ENCODE measurements around the gene PITX1.

Gene PITX1

DNA sequence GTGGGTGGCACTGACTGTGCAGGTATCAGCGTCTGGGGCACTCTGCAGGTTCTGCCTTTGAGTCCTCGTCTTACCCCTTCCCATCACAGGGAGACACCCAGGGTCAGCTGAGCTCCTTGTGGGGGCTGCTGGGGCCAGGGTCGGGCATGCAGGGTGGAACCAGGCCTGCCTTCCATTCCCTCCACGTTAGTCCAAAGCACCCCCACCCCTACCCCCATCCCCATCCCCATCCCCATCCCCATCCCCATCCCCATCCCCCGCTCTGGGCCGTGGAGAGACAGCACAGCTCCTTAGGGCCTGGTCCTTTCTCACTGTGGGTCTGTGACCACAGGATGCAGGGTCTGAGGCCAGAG, 1.6 kb upstream of the PITX1 start:
- Histone ChIP-seq H3K36me3 (ENCODE audit: insufficient read depth, low read length) (no peaks in the 10 kb centered on the region), H3K4me3 (ENCODE audit: low read length) (no peak overlapping the region), H3K4me1 (ENCODE audit: insufficient read depth, low read length) (peaks cover 4% of the 10 kb centered on the region), H3K9me3 (ENCODE audit: low read length) (peaks cover 3% of the 10 kb centered on the region), H2AFZ (ENCODE audit: low read depth, low read length) (no peak overlapping the region), H3K27me3 (ENCODE audit: insufficient read depth, low read length) (peaks cover 96% of the 10 kb centered on the region)

DNA sequence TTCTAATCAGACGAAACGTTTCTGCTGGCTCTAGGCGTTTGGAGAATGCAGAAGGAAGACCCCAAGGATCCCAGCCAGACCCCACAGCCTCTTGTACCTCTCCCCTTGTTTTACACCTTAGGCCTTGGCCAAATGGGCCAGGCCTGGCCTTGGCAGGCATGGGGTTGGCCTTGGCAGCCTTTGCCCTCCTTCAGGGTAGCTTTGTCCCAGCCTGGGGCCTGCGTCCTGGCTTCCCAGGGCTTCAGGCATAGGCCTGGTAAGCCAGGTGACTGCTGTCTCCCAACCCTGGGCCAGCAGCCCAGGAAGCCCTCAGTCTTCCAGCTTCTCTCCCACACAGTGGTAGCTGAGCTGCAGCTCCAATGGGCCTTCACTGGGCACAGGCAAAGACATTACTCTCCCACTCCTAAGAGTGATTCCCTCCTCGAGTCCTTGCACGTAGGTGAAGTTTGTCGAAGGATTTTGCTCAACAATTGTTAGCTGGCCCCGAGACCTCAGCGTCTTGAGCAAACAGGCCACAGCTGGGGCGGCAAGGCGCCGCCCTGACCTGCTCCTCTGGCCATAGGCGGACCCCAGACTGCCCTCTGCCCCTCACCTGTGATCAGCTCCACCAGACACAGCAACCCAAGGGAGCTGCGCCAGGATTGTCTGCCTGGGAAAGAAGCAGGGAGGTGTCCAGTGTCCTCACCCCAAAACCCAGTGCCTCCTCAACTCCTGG, 1.1 kb upstream of the PITX1 start:
- Histone ChIP-seq H3K9me3 (ENCODE audit: low read length) (peaks cover 3% of the 10 kb centered on the region), H2AFZ (ENCODE audit: low read depth, low read length) (no peak overlapping the region), H3K27me3 (ENCODE audit: insufficient read depth, low read length) (peaks cover 96% of the 10 kb centered on the region), H3K4me1 (ENCODE audit: insufficient read depth, low read length) (peaks cover 4% of the 10 kb centered on the region), H3K4me3 (ENCODE audit: low read length) (no peak overlapping the region), H3K36me3 (ENCODE audit: insufficient read depth, low read length) (no peaks in the 10 kb centered on the region)

DNA sequence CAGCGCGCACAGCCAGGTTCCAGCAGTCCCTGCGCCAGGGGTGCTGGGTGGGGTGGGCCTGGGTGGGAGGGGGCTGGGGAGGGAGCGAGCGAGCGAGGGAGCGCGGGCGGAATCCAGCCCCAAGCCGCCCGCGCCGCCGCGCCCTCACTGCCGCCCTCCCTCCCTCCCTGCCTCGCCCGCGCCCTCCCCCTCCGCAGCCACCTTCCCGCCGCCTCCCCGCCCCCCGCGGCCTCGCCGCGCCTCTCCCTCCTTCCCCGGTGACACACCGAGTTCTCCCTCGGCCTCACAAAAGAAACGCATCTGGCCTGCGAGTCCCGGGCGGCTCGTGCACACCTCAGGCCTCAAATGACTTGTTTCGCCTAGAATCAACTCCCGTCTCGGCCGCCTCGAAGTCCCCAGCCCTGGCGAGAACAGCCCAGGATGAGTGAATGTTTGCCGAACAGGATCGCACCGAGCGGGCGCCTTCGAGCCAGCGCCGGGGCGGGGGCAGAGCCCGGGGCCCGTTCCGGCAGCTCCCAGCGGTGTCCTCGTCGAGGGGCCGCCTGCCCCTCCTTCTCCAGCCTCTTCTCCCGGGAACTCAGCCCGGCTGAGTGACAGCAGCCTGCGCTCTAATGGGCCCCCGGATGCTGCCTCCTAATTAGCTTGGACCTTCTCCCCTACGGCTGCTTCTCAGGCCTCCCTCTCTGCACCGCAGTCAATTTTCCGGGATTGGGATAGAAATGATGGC, 371 bp upstream of the PITX1 start:
- H3K9me3 ChIP-seq (ENCODE audit: low read length) = peaks cover 6% of the 10 kb centered on the region
- no peak overlapping the region for H2AFZ ChIP-seq (ENCODE audit: low read depth, low read length)
- peaks cover 4% of the 10 kb centered on the region for H3K4me1 ChIP-seq (ENCODE audit: insufficient read depth, low read length)
- no peaks in the 10 kb centered on the region for H3K36me3 ChIP-seq (ENCODE audit: insufficient read depth, low read length)
- no peak overlapping the region for H3K4me3 ChIP-seq (ENCODE audit: low read length)
- H3K27me3 ChIP-seq (ENCODE audit: insufficient read depth, low read length) = peaks cover 97% of the 10 kb centered on the region

DNA sequence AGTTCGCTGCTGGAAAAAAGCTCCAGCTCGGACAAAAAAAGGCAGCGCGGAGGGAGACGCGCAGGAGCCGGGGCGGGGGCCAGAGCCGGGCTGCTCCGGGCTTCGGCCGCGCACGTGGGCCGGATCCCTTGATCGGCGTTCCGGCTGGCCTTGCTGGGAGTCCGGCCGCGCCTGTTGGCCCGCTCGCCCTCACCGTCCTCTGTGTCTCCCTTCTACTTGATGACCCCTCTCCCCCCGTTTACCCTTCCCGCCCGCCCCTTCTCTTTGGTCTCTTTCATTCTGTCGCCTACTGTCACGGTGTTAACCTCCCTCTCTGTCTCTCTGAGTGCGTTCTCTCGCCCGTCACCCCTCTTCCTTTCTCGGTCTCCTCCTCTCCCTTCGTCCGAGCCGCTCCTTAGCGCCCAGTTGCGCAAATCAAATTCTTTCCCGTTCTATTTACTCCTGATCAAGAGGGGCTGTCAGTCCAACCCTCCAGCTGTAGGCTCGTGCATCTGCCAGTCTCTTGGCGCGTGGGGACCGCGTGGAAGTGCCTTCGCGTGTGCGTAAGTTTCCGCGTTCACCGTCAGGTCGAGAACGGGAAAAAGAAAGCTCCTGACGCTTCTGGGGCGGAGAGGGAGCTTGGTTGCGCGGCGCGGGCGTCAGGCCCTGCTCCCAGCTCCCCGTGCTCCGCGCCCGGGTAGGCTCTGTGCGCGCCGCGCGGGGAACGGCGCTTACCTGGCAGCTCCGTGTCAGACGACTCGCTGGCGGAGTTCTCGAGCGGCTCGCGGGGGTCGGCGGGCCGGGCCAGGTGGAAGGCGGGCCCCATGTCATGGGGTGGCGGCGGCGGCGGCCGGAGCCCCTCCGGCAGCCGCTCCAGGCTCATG, 798 bp downstream of the PITX1 start:
- Histone ChIP-seq H3K9me3 (ENCODE audit: low read length) (peaks cover 6% of the 10 kb centered on the region), H3K4me1 (ENCODE audit: insufficient read depth, low read length) (peaks cover 4% of the 10 kb centered on the region), H3K36me3 (ENCODE audit: insufficient read depth, low read length) (no peaks in the 10 kb centered on the region), H2AFZ (ENCODE audit: low read depth, low read length) (peak overlapping the region; percentile 21), H3K27me3 (ENCODE audit: insufficient read depth, low read length) (peaks cover 97% of the 10 kb centered on the region), H3K4me3 (ENCODE audit: low read length) (no peak overlapping the region)

DNA sequence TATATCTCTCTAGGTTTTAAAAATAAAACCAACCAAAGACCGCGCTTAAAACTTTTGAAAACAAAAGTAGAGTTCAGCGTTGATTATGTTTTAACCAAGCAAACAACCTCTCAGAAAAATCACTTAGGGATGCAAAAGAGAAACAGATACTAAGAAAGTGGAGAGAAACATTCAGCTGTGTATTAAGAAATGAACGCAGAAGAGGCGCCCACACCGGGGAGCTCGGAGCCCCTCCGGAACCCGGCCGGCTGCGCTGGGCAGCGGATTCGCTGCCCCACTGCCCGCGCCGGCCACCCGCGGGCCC, 1.4 kb downstream of the PITX1 start:
- peaks cover 6% of the 10 kb centered on the region for H3K9me3 ChIP-seq (ENCODE audit: low read length)
- H3K4me3 ChIP-seq (ENCODE audit: low read length) = no peak overlapping the region
- H3K27me3 ChIP-seq (ENCODE audit: insufficient read depth, low read length) = peaks cover 97% of the 10 kb centered on the region
- H3K36me3 ChIP-seq (ENCODE audit: insufficient read depth, low read length) = no peaks in the 10 kb centered on the region
- H3K4me1 ChIP-seq (ENCODE audit: insufficient read depth, low read length) = peaks cover 4% of the 10 kb centered on the region
- H2AFZ ChIP-seq (ENCODE audit: low read depth, low read length) = no peak overlapping the region

DNA sequence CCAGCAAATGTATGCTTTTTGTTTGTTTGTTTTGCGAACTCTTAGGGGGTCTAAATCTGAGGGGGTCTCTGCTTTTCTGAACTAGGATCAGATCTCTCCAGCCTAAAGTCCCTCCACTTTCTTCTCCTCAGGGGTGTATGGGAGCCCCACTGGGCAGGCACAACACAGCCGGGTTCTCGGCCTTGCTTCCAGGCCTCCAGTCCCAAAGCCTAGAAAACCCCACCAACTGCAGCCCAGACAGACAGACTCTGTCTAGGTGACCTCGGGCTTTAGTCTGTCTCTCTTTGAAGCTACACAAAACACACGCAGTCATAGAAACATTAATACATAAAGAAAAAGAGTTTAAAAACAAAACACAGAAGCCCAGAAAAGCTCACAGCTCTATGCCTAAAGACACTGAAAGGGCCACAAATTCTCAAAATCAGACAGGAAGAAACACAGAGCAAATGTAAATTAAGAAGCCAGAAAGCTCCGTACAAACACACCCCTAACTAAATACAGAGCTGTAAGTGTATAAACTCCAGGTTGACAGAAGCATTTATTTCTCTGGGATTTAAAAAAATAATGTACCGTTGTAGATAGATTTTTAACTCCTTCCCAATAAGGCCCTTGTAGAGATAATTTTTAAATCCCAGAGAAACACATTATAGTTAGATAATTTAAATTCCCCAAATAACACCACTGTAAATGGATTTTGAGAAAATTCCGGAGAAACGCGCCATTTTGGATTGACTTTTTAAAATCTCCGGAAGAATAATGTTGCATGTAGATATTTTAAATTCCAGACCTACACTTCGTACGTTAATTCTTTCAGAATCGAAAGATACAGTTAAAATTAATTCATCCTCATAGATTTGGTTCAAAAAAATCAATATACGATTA, 2.0 kb downstream of the PITX1 start:
- Histone ChIP-seq H3K27me3 (ENCODE audit: insufficient read depth, low read length) (peaks cover 97% of the 10 kb centered on the region), H3K4me3 (ENCODE audit: low read length) (no peak overlapping the region), H3K4me1 (ENCODE audit: insufficient read depth, low read length) (peaks cover 4% of the 10 kb centered on the region), H3K36me3 (ENCODE audit: insufficient read depth, low read length) (no peaks in the 10 kb centered on the region), H3K9me3 (ENCODE audit: low read length) (peaks cover 5% of the 10 kb centered on the region), H2AFZ (ENCODE audit: low read depth, low read length) (no peak overlapping the region)

DNA sequence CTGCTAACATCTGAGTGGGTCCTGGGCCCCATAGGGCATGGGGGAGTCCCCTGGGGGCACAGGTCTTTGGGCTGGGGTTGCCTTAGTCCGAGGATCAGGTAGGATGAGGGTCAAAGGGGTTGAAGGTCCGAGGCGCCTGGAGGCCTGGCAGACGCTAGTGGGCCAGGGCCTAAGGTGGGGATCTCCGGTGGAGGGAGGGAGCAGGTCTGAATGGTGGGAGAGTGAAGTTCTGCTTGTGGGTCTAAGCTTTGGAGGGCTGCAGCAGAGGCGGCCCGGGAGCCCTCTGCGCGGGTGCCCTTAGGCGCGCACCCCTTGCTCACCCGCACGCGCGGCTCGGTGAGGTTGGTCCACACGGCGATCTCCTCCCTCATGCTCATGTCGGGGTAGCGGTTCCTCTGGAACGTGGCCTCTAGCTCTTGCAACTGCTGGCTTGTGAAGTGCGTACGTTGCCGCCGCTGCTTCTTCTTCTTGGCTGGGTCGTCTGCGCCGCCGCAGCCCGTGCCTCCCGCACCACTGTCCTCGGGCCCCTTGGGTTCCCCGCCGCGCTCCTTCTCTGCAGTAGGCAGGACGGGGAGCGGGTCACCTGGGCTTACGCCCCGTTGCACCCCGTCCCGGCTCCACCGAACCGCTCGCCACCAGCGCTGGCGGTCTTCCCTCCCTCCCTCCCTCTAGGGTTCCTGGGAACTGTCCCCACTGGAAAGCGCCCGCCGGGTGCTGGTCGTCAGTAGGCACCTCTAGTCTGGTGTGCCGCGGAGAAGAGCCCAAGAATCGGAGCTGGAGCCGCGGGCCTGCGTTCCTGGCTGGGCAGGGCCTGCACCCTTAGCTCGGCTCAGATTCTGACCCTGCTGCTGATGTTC, 2.8 kb downstream of the PITX1 start:
- peaks cover 4% of the 10 kb centered on the region for H3K4me1 ChIP-seq (ENCODE audit: insufficient read depth, low read length)
- peaks cover 97% of the 10 kb centered on the region for H3K27me3 ChIP-seq (ENCODE audit: insufficient read depth, low read length)
- H3K9me3 ChIP-seq (ENCODE audit: low read length) = peaks cover 3% of the 10 kb centered on the region
- H3K36me3 ChIP-seq (ENCODE audit: insufficient read depth, low read length) = no peaks in the 10 kb centered on the region
- H2AFZ ChIP-seq (ENCODE audit: low read depth, low read length) = no peak overlapping the region
- no peak overlapping the region for H3K4me3 ChIP-seq (ENCODE audit: low read length)

DNA sequence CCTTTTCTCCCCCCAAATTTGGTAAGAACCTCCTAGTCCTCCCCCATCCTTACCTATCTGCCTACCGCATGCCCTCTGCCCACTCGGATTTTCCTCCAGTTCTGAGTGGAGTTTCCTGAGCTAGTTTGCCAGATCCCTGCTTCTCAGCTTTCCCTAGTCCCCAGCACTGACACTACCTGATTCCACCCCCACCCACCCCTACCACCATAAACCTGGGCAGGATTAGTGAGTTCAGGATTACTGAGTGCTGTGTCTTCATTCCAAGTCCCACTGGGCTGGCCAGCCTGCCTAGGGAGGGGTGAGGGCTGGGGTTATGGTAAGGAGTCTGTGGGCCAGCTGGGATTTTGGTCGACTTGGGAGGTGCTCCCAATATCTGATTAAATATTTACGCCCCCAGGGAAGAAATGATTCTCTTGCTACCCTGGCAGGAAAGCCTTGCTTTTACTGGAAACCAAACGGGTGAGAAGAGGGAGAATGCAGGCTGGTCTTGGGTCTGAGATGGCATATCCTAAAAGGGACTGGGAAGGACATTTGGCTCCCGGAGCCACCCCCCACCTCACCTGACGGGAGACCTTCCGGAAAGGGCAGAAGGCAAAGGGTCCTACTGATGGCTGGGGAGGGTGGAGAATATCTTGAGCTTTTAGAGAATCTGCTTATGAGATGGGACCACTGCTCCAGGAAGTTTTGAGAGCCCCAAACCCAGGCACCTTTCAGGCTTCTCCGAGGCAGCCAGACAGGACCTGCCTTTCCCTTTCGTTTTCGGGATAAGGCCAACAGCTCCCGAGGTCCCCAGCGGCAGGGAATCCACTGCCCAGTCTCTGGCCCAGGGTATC, 3.7 kb downstream of the PITX1 start:
- no peaks in the 10 kb centered on the region for H3K36me3 ChIP-seq (ENCODE audit: insufficient read depth, low read length)
- H3K4me1 ChIP-seq (ENCODE audit: insufficient read depth, low read length) = peaks cover 4% of the 10 kb centered on the region
- H3K9me3 ChIP-seq (ENCODE audit: low read length) = peaks cover 3% of the 10 kb centered on the region
- H3K4me3 ChIP-seq (ENCODE audit: low read length) = no peak overlapping the region
- H2AFZ ChIP-seq (ENCODE audit: low read depth, low read length) = no peak overlapping the region
- peaks cover 98% of the 10 kb centered on the region for H3K27me3 ChIP-seq (ENCODE audit: insufficient read depth, low read length)

DNA sequence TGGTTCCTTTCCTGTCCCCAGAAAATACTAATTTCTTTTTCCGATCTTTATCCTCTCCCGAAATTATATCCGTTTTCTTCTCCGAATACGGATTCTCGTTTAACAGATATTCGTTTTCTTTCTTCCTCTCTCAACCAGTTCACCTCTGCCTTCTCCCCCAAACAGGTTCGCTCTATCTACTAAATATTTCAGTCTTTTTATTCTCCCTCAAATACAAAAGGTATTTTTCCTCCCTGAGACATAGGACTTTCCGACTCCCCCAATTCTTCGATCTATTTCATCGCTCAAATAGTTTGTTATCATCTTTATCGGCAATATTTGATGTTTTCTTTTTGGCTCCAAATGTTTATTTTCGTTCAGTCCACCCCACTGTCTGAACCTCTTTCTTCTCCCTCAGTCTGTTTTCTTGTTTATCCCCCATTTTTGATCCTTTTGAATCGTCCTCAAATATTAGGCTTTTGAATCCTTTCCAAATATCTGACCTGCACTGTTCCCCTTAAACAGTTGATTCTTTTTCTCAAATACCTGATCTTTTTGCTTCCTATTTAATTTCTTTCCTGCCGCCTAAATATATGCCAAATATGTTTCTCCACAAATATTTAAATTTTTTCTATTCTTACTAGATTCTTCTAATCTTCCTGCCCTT, 4.4 kb downstream of the PITX1 start:
- Histone ChIP-seq H3K27me3 (ENCODE audit: insufficient read depth, low read length) (peaks cover 98% of the 10 kb centered on the region), H3K4me3 (ENCODE audit: low read length) (no peak overlapping the region), H2AFZ (ENCODE audit: low read depth, low read length) (no peak overlapping the region), H3K36me3 (ENCODE audit: insufficient read depth, low read length) (no peaks in the 10 kb centered on the region), H3K9me3 (ENCODE audit: low read length) (peaks cover 3% of the 10 kb centered on the region), H3K4me1 (ENCODE audit: insufficient read depth, low read length) (peaks cover 4% of the 10 kb centered on the region)

DNA sequence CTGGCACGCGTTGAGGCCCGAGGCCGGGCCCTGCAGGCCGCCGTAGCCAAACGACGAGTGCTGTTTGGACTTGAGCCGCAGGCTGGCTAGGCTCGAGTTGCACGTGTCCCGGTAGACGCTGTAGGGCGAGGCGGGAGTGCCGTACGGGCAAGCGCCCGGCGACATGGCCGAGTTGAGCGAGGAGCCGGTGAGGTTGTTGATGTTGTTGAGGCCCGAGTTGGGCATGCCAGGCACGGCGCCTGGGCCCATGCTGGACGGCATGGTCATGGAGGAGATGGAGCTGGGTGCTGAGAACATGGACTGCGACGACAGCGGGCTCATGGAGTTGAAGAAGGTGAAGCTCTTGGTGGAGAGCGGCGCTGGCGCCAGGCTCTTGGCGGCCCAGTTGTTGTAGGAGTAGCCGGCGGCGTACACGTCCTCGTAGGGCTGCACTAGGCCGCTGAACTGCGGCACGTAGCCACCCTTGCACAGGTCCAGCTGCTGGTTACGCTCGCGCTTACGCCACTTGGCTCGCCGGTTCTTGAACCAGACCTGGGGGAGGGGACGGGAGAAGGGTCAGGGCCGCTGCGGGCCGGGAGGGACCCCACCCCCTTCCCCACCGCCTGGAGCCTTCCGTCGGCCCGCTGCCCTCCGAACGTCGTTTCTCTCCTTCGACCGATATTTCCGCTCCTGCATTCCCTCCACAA, 5.1 kb downstream of the PITX1 start:
- peaks cover 4% of the 10 kb centered on the region for H3K4me1 ChIP-seq (ENCODE audit: insufficient read depth, low read length)
- peaks cover 3% of the 10 kb centered on the region for H3K9me3 ChIP-seq (ENCODE audit: low read length)
- no peaks in the 10 kb centered on the region for H3K36me3 ChIP-seq (ENCODE audit: insufficient read depth, low read length)
- H2AFZ ChIP-seq (ENCODE audit: low read depth, low read length) = no peak overlapping the region
- no peak overlapping the region for H3K4me3 ChIP-seq (ENCODE audit: low read length)
- H3K27me3 ChIP-seq (ENCODE audit: insufficient read depth, low read length) = peaks cover 97% of the 10 kb centered on the region
